HepG2 (cell line): ENCODE results near the gene PPP6R2.

Source experiments
- CTCF ChIP-seq: sonication (generic); formaldehyde crosslinking; IDR thresholded peaks from 2 replicates; pipeline ENCODE4 v1.5.0; 2020; ENCODE audit warnings: mild to moderate bottlenecking, missing genetic modification reagents, moderate library complexity
- EP300 ChIP-seq, 3 experiments: sonication (generic) in 1 of 3; formaldehyde crosslinking in 1 of 3; IDR thresholded peaks; 2 replicates each; pipeline versions ENCODE4 v1.5.1 to v1.6.1; 2011 to 2020; ENCODE audit warnings: low read depth in 2 of 3, low read length in 2 of 3, borderline replicate concordance in 1 of 3, improper control_type of control experiment in 1 of 3, mild to moderate bottlenecking in 1 of 3, missing genetic modification reagents in 1 of 3, moderate library complexity in 1 of 3
- MXD3 ChIP-seq: IDR thresholded peaks from 2 replicates; pipeline ENCODE4 v1.6.1; 2016; ENCODE audit warnings: mild to moderate bottlenecking, missing biosample characterization, missing genetic modification reagents
- POLR2A ChIP-seq, 2 experiments: IDR thresholded peaks; 2 replicates each; pipeline ENCODE4 v1.6.1; 2011; ENCODE audit warnings: low read depth in 2 of 2, low read length in 2 of 2, mild to moderate bottlenecking in 1 of 2, moderate library complexity in 1 of 2; ENCODE audit not compliant: insufficient read depth in 1 of 2
- ZNF121 ChIP-seq: sonication (generic); formaldehyde crosslinking; IDR thresholded peaks from 2 replicates; pipeline ENCODE4 v1.5.0; 2020; ENCODE audit warnings: mild to moderate bottlenecking, missing genetic modification reagents
- ZNF274 ChIP-seq: sonication (generic); formaldehyde crosslinking; IDR thresholded peaks from 2 replicates; pipeline ENCODE4 v1.5.1; 2020; ENCODE audit warnings: mild to moderate bottlenecking, missing genetic modification reagents

GRCh38 chr22:50346470-50346869 is 3.3 kb downstream of the PPP6R2 start:
- TF ChIP-seq MXD3 (no peak), ZNF121 (no peak), ZNF274 (CRISPR knock-in tag) (no peak), CTCF (CRISPR knock-in tag) (no peak), POLR2A (IDR thresholded peaks at IDR 0.05; ENCODE audit: insufficient read depth in 1 of 2, low read depth in 2 of 2, low read length in 2 of 2) (no peak), EP300 (IDR thresholded peaks at IDR 0.05; ENCODE audit: low read depth in 2 of 2, low read length in 2 of 2) (no peak), EP300 (CRISPR knock-in tag; IDR thresholded peaks at IDR 0.05; ENCODE audit: borderline replicate concordance) (no peak)
